ENCODE data around the gene AP1B1. TPM values are rescaled to one million over a fixed set of nuclear protein-coding genes. Genes with fewer than 3 reads are reported as not detected.

Gene AP1B1
- total and polyA plus RNA-seq, 4 donors: 17.6 to 63.4 (median 44.0) TPM

- peaks cover 9 to 32% (median 24%) of the 10 kb centered on the region in 4 donors for H3K4me1 ChIP-seq (ENCODE audit: control insufficient read depth in 4 of 4, insufficient read depth in 4 of 4, low read length in 3 of 4)
- 43% methylated on average over 2 of the region's 2 CpGs for whole genome bisulfite sequencing
- no peak overlapping the region for H3K4me3 ChIP-seq (ENCODE audit: low read depth in 1 of 3, low read length in 3 of 3)
- DNase-seq (ENCODE audit: low spot score): no peak
- no peaks in the 10 kb centered on the region for H3K9me3 ChIP-seq (ENCODE audit: control insufficient read depth in 4 of 4, low read length in 3 of 4)
- H3K27me3 ChIP-seq (ENCODE audit: control insufficient read depth in 4 of 4, insufficient read depth in 4 of 4, low read length in 3 of 4): no peaks in the 10 kb centered on the region
- no peak for TF ChIP-seq RXRA (IDR thresholded peaks at IDR 0.05)
- TF ChIP-seq SP1 (IDR thresholded peaks at IDR 0.05): no peak
- no peak for TF ChIP-seq NR2F2 (IDR thresholded peaks at IDR 0.05)
- TF ChIP-seq CTCF (IDR thresholded peaks at IDR 0.05; ENCODE audit: low read depth, low read length, missing input control): no peak
- TF ChIP-seq RAD21 (IDR thresholded peaks at IDR 0.05): no peak
- TF ChIP-seq YY1 (IDR thresholded peaks at IDR 0.05): no peak
- no peak for TF ChIP-seq FOXA2 (IDR thresholded peaks at IDR 0.05)
- H3K36me3 ChIP-seq (ENCODE audit: control insufficient read depth in 4 of 4, insufficient read depth in 3 of 4, low read depth in 1 of 4, low read length in 3 of 4): peaks cover 10 to 33% (median 24%) of the 10 kb centered on the region in 4 donors
- no peak overlapping the region for H3K9ac ChIP-seq (ENCODE audit: low read depth in 1 of 2, low read length in 2 of 2)
- peak overlapping the region in 1 of 2 donors; percentile 32 for H3K27ac ChIP-seq (ENCODE audit: low read depth in 1 of 2, low read length in 2 of 2)
Measured at GRCh38 chr22:29302402-29302680, 86.0 kb downstream of the AP1B1 start.

DNA sequence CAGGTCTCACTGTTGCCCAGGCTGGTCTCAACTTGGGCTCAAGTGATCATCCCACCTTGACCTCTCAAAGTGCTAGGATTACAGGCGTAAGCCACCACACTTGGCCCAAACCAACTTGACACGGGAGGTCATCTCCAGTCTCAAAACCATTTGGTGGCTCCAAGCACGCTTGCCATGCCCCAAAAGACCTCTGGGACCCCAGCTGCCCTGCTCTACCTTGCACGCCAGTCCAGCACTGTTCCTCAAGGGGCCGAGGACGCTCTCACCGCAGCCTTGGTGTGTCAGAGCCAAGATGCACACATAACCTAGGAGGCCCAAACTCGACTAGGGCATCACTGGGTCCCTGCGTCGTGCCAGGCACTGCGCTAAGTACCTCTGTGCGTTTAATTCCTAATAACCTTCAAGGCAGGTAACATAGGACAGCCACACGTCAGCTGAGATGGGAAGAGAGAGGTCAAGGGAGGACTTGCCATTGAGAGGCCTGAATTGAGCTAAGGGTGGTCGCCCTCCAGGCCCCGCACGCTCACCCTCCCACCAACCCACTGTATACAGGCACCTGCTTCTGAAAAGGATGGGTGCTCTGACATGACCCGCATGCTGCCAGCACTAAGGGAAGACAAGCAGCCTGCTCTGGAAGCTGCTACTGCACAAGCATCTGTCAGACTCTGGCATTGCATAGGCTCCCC lies 86.5 kb downstream of the AP1B1 start:
- no peak for DNase-seq (ENCODE audit: low spot score)
- no peak overlapping the region for H3K27ac ChIP-seq (ENCODE audit: low read depth in 1 of 2, low read length in 2 of 2)
- no peaks in the 10 kb centered on the region for H3K27me3 ChIP-seq (ENCODE audit: control insufficient read depth in 4 of 4, insufficient read depth in 4 of 4, low read length in 3 of 4)
- H3K36me3 ChIP-seq (ENCODE audit: control insufficient read depth in 4 of 4, insufficient read depth in 3 of 4, low read depth in 1 of 4, low read length in 3 of 4): peaks cover 14 to 38% (median 29%) of the 10 kb centered on the region in 4 donors
- peaks cover 9 to 29% (median 22%) of the 10 kb centered on the region in 4 donors for H3K4me1 ChIP-seq (ENCODE audit: control insufficient read depth in 4 of 4, insufficient read depth in 4 of 4, low read length in 3 of 4)
- no peaks in the 10 kb centered on the region for H3K9me3 ChIP-seq (ENCODE audit: control insufficient read depth in 4 of 4, low read length in 3 of 4)
- WGBS: 90% methylated on average over 17 of the region's 17 CpGs
- TF ChIP-seq FOXA1 (IDR thresholded peaks at IDR 0.05) (no peak), TAF1 (conservative IDR thresholded peaks at IDR 0.05) (no peak)
- H3K4me3 ChIP-seq (ENCODE audit: low read depth in 1 of 3, low read length in 3 of 3): no peak overlapping the region
- H3K9ac ChIP-seq (ENCODE audit: low read depth in 1 of 2, low read length in 2 of 2): no peak overlapping the region

- Histone ChIP-seq H3K27me3 (ENCODE audit: control insufficient read depth in 4 of 4, insufficient read depth in 4 of 4, low read length in 3 of 4) (no peaks in the 10 kb centered on the region), H3K9ac (ENCODE audit: low read depth in 1 of 2, low read length in 2 of 2) (no peak overlapping the region)
- DNase-seq (ENCODE audit: low spot score): no peak
Measured at GRCh38 chr22:29300807-29301601, 87.4 kb downstream of the AP1B1 start.

GRCh38 chr22:29300467-29300806 lies 87.9 kb downstream of the AP1B1 start:
- peaks cover 17 to 52% (median 43%) of the 10 kb centered on the region in 4 donors for H3K36me3 ChIP-seq (ENCODE audit: control insufficient read depth in 4 of 4, insufficient read depth in 3 of 4, low read depth in 1 of 4, low read length in 3 of 4)

More at GRCh38 chr22:29300807-29301601, 87.4 kb downstream of the AP1B1 start:
- Histone ChIP-seq H3K27ac (ENCODE audit: low read depth in 1 of 2, low read length in 2 of 2) (no peak overlapping the region), H3K36me3 (ENCODE audit: control insufficient read depth in 4 of 4, insufficient read depth in 3 of 4, low read depth in 1 of 4, low read length in 3 of 4) (peaks cover 17 to 47% (median 38%) of the 10 kb centered on the region in 4 donors), H3K4me3 (ENCODE audit: low read depth in 1 of 3, low read length in 3 of 3) (no peak overlapping the region), H3K9me3 (ENCODE audit: control insufficient read depth in 4 of 4, low read length in 3 of 4) (no peaks in the 10 kb centered on the region), H3K4me1 (ENCODE audit: control insufficient read depth in 4 of 4, insufficient read depth in 4 of 4, low read length in 3 of 4) (peaks cover 4 to 24% (median 17%) of the 10 kb centered on the region in 4 donors)
- TF ChIP-seq RXRA (IDR thresholded peaks at IDR 0.05) (no peak), YY1 (IDR thresholded peaks at IDR 0.05) (no peak), RAD21 (IDR thresholded peaks at IDR 0.05) (no peak)
- 84% methylated on average over 10 of the region's 10 CpGs for whole genome bisulfite sequencing

More at GRCh38 chr22:29300467-29300806, 87.9 kb downstream of the AP1B1 start:
- no peak for DNase-seq (ENCODE audit: low spot score)
- Histone ChIP-seq H3K4me1 (ENCODE audit: control insufficient read depth in 4 of 4, insufficient read depth in 4 of 4, low read length in 3 of 4) (peaks cover 4 to 22% (median 16%) of the 10 kb centered on the region in 4 donors), H3K27me3 (ENCODE audit: control insufficient read depth in 4 of 4, insufficient read depth in 4 of 4, low read length in 3 of 4) (no peaks in the 10 kb centered on the region), H3K9me3 (ENCODE audit: control insufficient read depth in 4 of 4, low read length in 3 of 4) (no peaks in the 10 kb centered on the region), H3K9ac (ENCODE audit: low read depth in 1 of 2, low read length in 2 of 2) (no peak overlapping the region), H3K27ac (ENCODE audit: low read depth in 1 of 2, low read length in 2 of 2) (no peak overlapping the region), H3K4me3 (ENCODE audit: low read depth in 1 of 3, low read length in 3 of 3) (no peak overlapping the region)
- WGBS: 80% methylated on average over 4 of the region's 4 CpGs
- TF ChIP-seq, protein P1, sequence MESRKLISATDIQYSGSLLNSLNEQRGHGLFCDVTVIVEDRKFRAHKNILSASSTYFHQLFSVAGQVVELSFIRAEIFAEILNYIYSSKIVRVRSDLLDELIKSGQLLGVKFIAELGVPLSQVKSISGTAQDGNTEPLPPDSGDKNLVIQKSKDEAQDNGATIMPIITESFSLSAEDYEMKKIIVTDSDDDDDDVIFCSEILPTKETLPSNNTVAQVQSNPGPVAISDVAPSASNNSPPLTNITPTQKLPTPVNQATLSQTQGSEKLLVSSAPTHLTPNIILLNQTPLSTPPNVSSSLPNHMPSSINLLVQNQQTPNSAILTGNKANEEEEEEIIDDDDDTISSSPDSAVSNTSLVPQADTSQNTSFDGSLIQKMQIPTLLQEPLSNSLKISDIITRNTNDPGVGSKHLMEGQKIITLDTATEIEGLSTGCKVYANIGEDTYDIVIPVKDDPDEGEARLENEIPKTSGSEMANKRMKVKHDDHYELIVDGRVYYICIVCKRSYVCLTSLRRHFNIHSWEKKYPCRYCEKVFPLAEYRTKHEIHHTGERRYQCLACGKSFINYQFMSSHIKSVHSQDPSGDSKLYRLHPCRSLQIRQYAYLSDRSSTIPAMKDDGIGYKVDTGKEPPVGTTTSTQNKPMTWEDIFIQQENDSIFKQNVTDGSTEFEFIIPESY (IDR thresholded peaks at IDR 0.05): no peak
- no peak for TF ChIP-seq CTCF (IDR thresholded peaks at IDR 0.05; ENCODE audit: low read depth, low read length, missing input control)
- no peak for TF ChIP-seq SP1 (IDR thresholded peaks at IDR 0.05)
- no peak for TF ChIP-seq FOXA2 (IDR thresholded peaks at IDR 0.05)
- no peak for TF ChIP-seq EGR1 (IDR thresholded peaks at IDR 0.05; ENCODE audit: low read depth in 2 of 2)
- no peak for TF ChIP-seq NR2F2 (IDR thresholded peaks at IDR 0.05)
- no peak for TF ChIP-seq RAD21 (IDR thresholded peaks at IDR 0.05)
- TF ChIP-seq RXRA (IDR thresholded peaks at IDR 0.05): no peak
- TF ChIP-seq, protein P2, sequence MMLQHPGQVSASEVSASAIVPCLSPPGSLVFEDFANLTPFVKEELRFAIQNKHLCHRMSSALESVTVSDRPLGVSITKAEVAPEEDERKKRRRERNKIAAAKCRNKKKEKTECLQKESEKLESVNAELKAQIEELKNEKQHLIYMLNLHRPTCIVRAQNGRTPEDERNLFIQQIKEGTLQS (IDR thresholded peaks at IDR 0.05): no peak
- no peak for TF ChIP-seq HNF4A (conservative IDR thresholded peaks at IDR 0.05)
